ENCODE data around the gene FASLG.

Gene FASLG

DNA sequence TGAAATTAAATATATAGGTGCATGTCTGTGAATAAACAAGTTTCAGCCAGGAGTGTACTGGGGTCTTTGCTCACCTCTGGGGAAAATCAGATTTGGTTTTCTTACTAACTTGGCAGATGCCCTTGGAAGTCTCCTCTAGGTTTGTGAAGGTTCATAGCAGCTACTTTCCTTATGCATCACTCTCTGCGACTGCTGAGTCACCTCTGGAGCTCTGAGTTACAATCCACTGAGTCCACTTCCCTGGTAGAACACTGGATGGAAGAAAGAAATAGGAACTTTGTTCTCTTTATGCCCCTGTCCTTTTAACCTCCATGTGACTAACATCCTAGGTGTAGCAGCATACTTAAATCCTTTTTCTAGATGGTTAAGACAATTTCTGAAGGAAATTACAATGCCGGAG lies 4.4 kb upstream of the FASLG start:
- Mint-ChIP-seq H3K27ac (no peak overlapping the region), H3K27me3 (peaks cover 39% of the 10 kb centered on the region), H3K4me1 (peaks cover 18% of the 10 kb centered on the region), H3K36me3 (no peaks in the 10 kb centered on the region), H3K4me3 (no peak overlapping the region), H3K9me3 (no peaks in the 10 kb centered on the region)
- CTCF ChIA-PET = no interaction called here
- DNase-seq = no peak

DNA sequence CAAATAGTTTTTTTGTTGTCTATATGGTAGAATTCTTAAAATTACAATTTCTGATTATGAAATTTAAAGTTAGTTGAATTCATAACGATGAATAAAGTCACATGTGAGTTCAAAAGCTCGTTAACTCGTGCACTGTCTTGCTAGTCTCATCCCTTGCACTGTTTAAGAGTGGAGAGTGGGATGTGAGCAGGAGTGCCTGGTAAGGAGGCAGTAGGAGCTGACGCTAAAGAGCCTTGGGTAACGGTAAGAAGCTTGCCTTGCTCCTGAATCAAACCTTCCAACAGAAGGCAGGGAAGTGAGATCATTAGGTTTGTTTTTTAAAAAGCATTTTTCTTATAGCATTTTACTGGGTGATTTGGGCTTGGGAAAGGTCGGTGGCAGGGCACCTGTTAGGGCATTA lies 2.3 kb upstream of the FASLG start:
- CTCF ChIA-PET = no interaction called here
- H3K36me3 Mint-ChIP-seq = no peaks in the 10 kb centered on the region
- H3K4me1 Mint-ChIP-seq = peaks cover 35% of the 10 kb centered on the region
- H3K9me3 Mint-ChIP-seq = no peaks in the 10 kb centered on the region
- no peak overlapping the region for H3K4me3 Mint-ChIP-seq
- no peak for DNase-seq
- H3K27me3 Mint-ChIP-seq = peaks cover 44% of the 10 kb centered on the region
- no peak overlapping the region for H3K27ac Mint-ChIP-seq

DNA sequence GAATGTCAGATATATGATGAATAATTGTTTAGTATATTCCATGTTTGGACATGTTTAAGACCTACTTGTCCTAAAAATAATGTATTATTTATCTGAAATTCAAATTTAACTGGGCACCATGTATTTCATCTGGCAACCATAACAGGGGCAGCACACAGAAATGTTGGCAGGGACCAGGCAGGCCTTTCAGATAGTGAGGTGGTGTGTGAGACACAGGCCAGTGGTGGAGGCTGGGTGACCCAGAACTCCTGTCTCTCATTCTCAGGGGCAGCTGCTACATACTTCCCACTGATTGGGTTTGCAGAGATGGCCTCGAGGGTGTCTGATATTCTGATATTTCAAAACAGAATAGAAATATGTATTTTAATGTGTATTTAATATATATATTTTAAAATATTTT lies 1.3 kb upstream of the FASLG start:
- Mint-ChIP-seq H3K9me3 (no peaks in the 10 kb centered on the region), H3K27ac (no peak overlapping the region), H3K4me3 (no peak overlapping the region), H3K27me3 (peaks cover 44% of the 10 kb centered on the region), H3K36me3 (no peaks in the 10 kb centered on the region), H3K4me1 (peaks cover 43% of the 10 kb centered on the region)
- DNase-seq = no peak
- CTCF ChIA-PET = interaction anchor here (1.3 to 1.9 kb wide), 3 partner anchors 48 to 70 kb away, joined by 4 to 9 read pairs (median 8); no protein-coding TSS in a partner anchor

DNA sequence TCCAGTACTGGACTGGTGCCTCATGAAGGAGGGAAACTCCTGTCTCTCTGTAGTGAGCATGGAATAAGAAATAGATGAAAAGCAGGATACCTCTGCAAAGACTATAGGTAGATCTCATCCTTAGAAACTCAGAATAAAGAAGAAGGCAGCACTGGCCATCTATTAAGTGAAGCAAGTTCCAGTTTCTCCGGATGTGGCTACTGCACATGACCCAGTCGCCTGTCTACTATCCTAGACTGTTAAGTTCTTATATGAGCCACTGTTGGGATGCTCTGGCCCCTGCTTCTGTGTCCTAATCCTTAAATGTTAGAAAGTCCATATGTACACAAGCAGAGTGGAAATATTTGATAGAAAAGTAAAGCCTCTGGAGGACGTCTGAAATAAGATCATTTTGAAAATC lies 2.2 kb downstream of the FASLG start:
- Mint-ChIP-seq H3K4me3 (no peak overlapping the region), H3K4me1 (peaks cover 50% of the 10 kb centered on the region), H3K36me3 (no peaks in the 10 kb centered on the region), H3K27me3 (peaks cover 30% of the 10 kb centered on the region), H3K9me3 (no peaks in the 10 kb centered on the region), H3K27ac (no peak overlapping the region)
- no peak for DNase-seq
- CTCF ChIA-PET = interaction anchor here (0.8 to 1.2 kb wide), 2 partner anchors 38 to 59 kb away, joined by 3 to 4 read pairs; no protein-coding TSS in a partner anchor

DNA sequence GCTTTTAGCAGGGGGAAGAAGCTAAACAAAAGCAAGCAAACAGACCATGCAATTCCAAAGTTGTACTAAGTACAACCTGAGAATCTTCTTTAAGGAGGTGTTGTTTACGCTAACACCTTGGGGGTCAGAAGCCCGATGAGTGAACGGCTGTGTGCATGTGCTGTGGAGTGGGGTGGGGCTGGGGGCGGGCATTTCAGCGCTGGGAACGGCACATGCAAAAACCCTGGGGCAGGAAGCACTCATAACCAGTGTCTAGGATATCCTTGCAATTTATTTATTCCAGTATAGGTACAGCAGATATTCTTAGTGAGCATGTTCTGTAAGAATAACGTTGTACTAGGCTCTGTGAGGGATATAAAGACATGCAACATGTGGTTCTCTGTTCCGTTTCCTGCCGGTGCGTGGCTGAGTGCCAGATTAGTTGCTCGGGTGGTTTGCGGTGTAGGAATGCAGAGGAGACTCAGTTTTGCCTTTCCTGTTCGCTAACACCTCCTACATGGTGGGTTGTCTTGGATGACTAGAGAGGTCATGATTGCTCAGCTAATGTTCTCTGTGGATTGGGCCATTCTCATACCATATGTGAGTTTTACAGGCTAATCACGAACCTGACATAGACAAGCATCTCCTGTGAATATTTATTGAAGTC lies 3.7 kb downstream of the FASLG start:
- peak; percentile 86 for DNase-seq
- Mint-ChIP-seq H3K27ac (peak overlapping the region; percentile 68), H3K4me1 (peaks cover 50% of the 10 kb centered on the region), H3K27me3 (peaks cover 27% of the 10 kb centered on the region), H3K9me3 (no peaks in the 10 kb centered on the region), H3K4me3 (peak overlapping the region; percentile 31), H3K36me3 (no peaks in the 10 kb centered on the region)
- CTCF ChIA-PET = interaction anchor here (1.4 kb wide), 2 partner anchors 22 to 36 kb away, joined by 3 read pairs; no protein-coding TSS in a partner anchor

DNA sequence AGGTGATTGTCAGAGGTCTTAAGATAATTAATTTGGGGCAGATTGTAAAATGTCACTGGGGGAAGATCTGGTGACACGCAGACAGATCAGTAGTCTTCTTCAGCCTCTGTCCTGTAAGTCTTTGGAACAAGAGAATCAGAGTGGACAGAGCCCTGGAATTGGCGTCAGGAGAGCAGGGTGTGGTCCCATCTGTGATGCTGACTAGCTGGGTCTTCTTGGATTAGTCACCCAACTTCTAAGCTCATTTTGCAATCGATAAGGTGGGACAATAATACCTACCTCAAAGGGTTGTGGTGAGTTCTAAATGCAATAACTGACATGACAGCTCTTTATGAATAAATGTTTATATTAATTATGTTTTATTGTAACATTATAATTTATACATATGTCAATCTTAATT lies 4.8 kb downstream of the FASLG start:
- Mint-ChIP-seq H3K36me3 (no peaks in the 10 kb centered on the region), H3K4me1 (peaks cover 45% of the 10 kb centered on the region), H3K9me3 (no peaks in the 10 kb centered on the region), H3K4me3 (no peak overlapping the region), H3K27ac (no peak overlapping the region), H3K27me3 (peaks cover 31% of the 10 kb centered on the region)
- CTCF ChIA-PET = interaction anchor here (1.0 to 1.4 kb wide), 3 partner anchors 11 to 55 kb away, joined by 3 to 5 read pairs (median 5); no protein-coding TSS in a partner anchor
- DNase-seq = no peak

DNA sequence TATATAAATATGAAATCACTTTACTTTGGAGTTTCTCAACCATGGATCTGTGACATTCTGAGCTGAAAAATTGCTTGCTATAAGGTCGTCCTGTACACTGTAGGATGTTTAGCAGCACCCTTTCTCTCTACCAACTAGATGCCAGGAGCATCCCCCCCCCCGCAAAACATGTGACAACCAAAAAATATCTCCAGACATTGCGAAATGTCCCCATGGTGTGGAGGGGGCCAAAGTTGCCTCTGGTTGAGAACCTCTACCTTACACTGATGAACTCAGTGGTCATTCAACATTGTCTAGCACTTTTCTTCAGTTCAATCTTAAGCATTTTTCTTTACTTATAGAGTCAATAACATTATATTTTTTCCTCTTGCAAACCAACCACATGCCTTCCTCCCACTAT lies 9.2 kb downstream of the FASLG start:
- CTCF ChIA-PET = no interaction called here
- no peak for DNase-seq
- Mint-ChIP-seq H3K9me3 (no peaks in the 10 kb centered on the region), H3K27ac (no peak overlapping the region), H3K4me3 (no peak overlapping the region), H3K4me1 (peaks cover 45% of the 10 kb centered on the region), H3K36me3 (no peaks in the 10 kb centered on the region), H3K27me3 (peaks cover 18% of the 10 kb centered on the region)

DNA sequence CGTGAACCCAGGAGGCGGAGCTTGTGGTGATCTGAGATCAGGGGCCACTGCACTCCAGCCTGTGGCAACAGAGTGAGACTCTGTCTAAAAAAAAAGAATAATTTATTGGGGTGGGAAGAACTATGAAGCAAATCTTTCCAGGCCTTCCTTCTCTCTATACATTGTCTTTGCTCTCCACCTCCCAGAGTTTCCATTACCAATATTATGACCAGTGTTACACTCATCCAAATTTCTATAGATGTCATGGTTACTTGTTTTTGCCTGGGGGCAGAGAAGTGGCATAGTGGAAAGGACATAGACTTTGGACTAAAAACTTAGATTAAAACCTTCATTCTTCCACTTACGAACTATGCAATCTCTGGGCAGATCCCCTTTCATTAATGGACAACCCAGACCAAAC lies 10.1 kb downstream of the FASLG start:
- peaks cover 45% of the 10 kb centered on the region for H3K4me1 Mint-ChIP-seq
- no peak overlapping the region for H3K27ac Mint-ChIP-seq
- DNase-seq = no peak
- H3K9me3 Mint-ChIP-seq = no peaks in the 10 kb centered on the region
- H3K36me3 Mint-ChIP-seq = no peaks in the 10 kb centered on the region
- no peak overlapping the region for H3K4me3 Mint-ChIP-seq
- peaks cover 18% of the 10 kb centered on the region for H3K27me3 Mint-ChIP-seq
- CTCF ChIA-PET = interaction anchor here (0.6 kb wide), 1 partner anchor 32 kb away, joined by 3 read pairs; no protein-coding TSS in a partner anchor

DNA sequence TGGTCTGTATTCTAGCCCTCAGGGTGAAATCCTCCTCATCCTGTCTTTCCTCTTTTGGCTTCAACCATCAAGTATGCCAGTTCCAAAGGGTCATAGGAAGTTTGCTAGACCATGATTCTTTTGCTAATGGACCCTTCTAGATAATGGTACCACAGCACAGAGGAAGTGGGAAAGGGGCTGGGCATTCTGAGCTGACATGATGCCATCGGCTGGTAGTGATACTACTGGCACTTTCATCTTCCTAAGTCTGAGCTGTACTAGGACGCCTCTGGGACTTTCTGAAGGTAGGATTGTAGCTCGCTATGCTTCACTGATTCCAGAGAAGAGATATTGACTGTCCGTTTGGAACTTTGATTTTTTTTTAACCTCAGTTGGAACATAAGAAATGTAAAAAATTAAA lies 11.4 kb downstream of the FASLG start:
- Mint-ChIP-seq H3K36me3 (no peaks in the 10 kb centered on the region), H3K4me3 (peak overlapping the region; percentile 14), H3K9me3 (no peaks in the 10 kb centered on the region), H3K27ac (peak overlapping the region; percentile 20), H3K27me3 (peaks cover 15% of the 10 kb centered on the region), H3K4me1 (peaks cover 57% of the 10 kb centered on the region)
- DNase-seq = peak; percentile 39
- CTCF ChIA-PET = interaction anchor here (0.7 to 1.6 kb wide), 7 partner anchors 12 to 221 kb away, joined by 3 to 6 read pairs (median 3); partner anchors contain the start of gene FASLG

DNA sequence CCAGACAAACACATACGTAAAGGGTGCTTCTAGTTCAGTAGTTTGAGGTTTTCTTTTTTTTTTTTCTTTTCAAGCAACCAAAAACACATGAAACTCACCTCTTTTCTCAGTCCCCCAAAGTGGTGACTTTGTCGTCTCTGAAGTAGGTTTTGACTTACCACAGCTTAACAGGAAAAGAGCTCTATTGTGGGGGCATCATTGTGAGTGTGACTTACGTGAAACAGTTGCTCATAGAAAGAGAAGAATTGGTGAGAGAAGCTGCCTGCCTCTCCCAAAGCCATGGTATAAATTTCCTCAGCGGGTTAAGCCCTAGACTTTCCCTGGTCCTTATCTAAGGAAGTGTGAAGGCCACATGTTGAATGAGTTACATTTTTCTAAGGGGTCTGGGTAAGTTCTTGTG lies 11.9 kb downstream of the FASLG start:
- DNase-seq = peak; percentile 52
- peaks cover 11% of the 10 kb centered on the region for H3K27me3 Mint-ChIP-seq
- peak overlapping the region; percentile 64 for H3K27ac Mint-ChIP-seq
- no peaks in the 10 kb centered on the region for H3K9me3 Mint-ChIP-seq
- H3K4me1 Mint-ChIP-seq = peaks cover 61% of the 10 kb centered on the region
- no peaks in the 10 kb centered on the region for H3K36me3 Mint-ChIP-seq
- CTCF ChIA-PET = interaction anchor here (0.7 to 1.6 kb wide), 9 partner anchors 12 to 221 kb away, joined by 3 to 6 read pairs (median 4); partner anchors contain the start of gene FASLG
- H3K4me3 Mint-ChIP-seq = peak overlapping the region; percentile 9

DNA sequence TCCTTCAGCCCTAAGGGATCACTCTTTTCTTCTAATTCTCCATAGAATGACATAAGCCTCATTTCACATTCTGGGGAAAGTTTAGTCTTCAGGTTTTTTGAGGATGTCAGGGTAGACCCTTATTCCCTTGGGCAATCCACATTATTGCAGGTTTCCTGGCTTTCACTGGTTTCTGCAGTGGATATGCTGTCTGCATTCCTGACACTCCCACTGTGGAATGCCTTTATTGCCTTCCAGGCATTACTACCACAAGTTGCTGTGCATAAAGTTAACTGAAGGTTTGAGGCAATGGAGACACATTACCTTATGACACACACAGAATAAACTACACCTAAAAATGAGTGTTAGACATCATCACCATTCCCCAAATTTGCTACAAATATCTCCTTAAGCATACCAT lies 12.7 kb downstream of the FASLG start:
- H3K36me3 Mint-ChIP-seq = no peaks in the 10 kb centered on the region
- H3K4me1 Mint-ChIP-seq = peaks cover 67% of the 10 kb centered on the region
- H3K4me3 Mint-ChIP-seq = no peak overlapping the region
- peaks cover 9% of the 10 kb centered on the region for H3K27me3 Mint-ChIP-seq
- no peak for DNase-seq
- H3K27ac Mint-ChIP-seq = no peak overlapping the region
- H3K9me3 Mint-ChIP-seq = no peaks in the 10 kb centered on the region
- CTCF ChIA-PET = interaction anchor here (1.1 to 1.6 kb wide), 4 partner anchors 32 to 222 kb away, joined by 3 to 6 read pairs (median 4); no protein-coding TSS in a partner anchor

DNA sequence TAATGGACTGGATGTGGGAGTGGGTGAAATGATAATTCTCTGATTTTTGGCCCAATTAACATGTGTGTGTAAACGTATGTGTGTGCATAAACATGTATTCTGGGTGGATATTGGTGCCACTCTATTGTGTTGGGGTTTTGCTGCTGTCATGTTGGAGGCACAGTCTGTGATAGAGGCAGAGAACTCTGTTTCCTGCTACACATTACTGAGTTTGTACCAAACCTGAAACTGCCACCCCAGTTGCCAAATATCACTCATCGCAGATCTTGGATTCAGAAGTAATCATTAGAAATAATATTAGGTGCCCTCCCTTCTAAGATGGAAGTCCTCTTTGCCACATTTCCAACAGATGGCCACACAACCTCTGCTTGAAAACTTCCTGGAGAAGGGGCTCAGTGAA lies 13.8 kb downstream of the FASLG start:
- no peak overlapping the region for H3K27ac Mint-ChIP-seq
- H3K36me3 Mint-ChIP-seq = no peaks in the 10 kb centered on the region
- no peak for DNase-seq
- H3K27me3 Mint-ChIP-seq = peaks cover 12% of the 10 kb centered on the region
- H3K4me1 Mint-ChIP-seq = peaks cover 76% of the 10 kb centered on the region
- CTCF ChIA-PET = no interaction called here
- no peak overlapping the region for H3K4me3 Mint-ChIP-seq
- no peaks in the 10 kb centered on the region for H3K9me3 Mint-ChIP-seq

DNA sequence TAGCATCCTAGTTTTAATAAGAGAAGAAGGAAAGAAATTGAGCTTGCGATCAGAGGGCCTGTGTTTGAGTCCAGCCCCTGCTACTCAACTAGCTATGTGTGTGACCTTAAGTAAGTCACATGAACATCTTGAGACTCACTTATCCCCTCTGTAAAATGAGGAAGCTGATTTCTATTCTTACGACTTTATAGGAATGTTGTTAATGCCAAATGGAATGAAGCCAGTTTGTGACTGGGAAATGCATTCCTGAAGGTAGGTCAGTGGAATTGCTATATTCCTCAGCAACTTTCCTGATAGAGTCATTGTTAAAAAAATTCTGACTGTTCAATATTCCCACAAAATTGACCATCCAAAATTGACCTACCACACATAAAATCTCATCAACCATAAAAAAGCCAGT lies 14.9 kb downstream of the FASLG start:
- no peak for DNase-seq
- CTCF ChIA-PET = interaction anchor here (2.5 kb wide), 1 partner anchor 10 kb away, joined by 5 read pairs; no protein-coding TSS in a partner anchor
- peaks cover 8% of the 10 kb centered on the region for H3K27me3 Mint-ChIP-seq
- no peak overlapping the region for H3K27ac Mint-ChIP-seq
- peaks cover 76% of the 10 kb centered on the region for H3K4me1 Mint-ChIP-seq
- H3K9me3 Mint-ChIP-seq = no peaks in the 10 kb centered on the region
- no peaks in the 10 kb centered on the region for H3K36me3 Mint-ChIP-seq
- H3K4me3 Mint-ChIP-seq = no peak overlapping the region

DNA sequence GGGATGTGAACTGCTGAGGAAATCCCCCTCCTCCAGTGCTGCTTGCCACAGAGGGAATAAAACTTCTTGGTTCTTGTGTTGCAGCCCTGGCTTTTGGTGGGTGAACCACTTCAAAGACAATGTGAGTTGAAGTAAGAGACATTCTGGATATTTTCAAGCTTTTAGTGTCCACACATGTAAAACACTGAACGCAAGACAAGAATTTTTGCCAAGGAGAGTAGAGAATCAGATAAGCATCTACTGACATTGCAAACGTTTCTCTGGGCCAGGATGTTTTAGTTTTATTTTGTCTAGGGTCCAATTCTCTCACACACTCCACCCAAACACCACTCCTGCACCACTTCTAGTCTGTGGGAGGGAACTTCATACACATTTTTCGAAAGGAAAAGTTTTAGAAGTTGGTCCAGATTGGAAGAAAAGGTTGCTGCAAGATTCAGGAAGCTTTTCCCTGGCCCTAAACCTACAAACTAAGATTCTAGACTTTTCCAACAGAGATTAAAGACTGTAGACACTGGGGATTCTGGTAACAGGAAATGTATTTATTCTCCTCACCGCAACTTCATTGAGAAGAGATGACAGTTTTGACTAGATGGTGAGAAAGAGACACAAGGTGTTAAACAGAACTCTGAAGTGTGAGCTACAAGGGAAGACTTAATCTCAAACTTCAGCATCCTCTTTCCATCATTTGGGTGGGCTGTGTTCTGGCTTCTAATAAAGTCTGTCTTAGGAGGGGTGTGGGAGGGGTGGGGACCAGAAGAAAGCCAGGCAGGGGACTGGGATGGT lies 16.1 kb downstream of the FASLG start:
- CTCF ChIA-PET = interaction anchor here (1.1 to 2.5 kb wide), 3 partner anchors 11 to 53 kb away, joined by 3 to 5 read pairs (median 4); no protein-coding TSS in a partner anchor
- H3K4me3 Mint-ChIP-seq = no peak overlapping the region
- DNase-seq = peak; percentile 35

More for the DNA sequence above, 16.1 kb downstream of the FASLG start:
- Mint-ChIP-seq H3K27me3 (peaks cover 8% of the 10 kb centered on the region), H3K4me1 (peaks cover 75% of the 10 kb centered on the region), H3K36me3 (no peaks in the 10 kb centered on the region), H3K27ac (peak overlapping the region; percentile 67), H3K9me3 (no peaks in the 10 kb centered on the region)
